OCI-LY7 (cell line): ENCODE measurements around the gene LRRC46.

Source experiments
- EZH2phosphoT487 ChIP-seq: fragments of 200-600 bp; sonication (generic); IDR thresholded peaks from 2 replicates; pipeline ENCODE4 v1.6.1; 2018; ENCODE audit warnings: low read depth, borderline replicate concordance, mild to moderate bottlenecking, mixed run types, antibody characterized with exemption, low read length, moderate library complexity, mixed read lengths
- TF ChIP-seq, protein P1 (sequence below): fragments of 200-600 bp; sonication (generic); conservative IDR thresholded peaks from 2 replicates; pipeline ENCODE4 v1.5.1; 2014; ENCODE audit warnings: mild to moderate bottlenecking, antibody characterized with exemption, low read length, moderate library complexity, mixed read lengths

- TF ChIP-seq, protein P1, sequence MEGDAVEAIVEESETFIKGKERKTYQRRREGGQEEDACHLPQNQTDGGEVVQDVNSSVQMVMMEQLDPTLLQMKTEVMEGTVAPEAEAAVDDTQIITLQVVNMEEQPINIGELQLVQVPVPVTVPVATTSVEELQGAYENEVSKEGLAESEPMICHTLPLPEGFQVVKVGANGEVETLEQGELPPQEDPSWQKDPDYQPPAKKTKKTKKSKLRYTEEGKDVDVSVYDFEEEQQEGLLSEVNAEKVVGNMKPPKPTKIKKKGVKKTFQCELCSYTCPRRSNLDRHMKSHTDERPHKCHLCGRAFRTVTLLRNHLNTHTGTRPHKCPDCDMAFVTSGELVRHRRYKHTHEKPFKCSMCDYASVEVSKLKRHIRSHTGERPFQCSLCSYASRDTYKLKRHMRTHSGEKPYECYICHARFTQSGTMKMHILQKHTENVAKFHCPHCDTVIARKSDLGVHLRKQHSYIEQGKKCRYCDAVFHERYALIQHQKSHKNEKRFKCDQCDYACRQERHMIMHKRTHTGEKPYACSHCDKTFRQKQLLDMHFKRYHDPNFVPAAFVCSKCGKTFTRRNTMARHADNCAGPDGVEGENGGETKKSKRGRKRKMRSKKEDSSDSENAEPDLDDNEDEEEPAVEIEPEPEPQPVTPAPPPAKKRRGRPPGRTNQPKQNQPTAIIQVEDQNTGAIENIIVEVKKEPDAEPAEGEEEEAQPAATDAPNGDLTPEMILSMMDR, result no peak
- TF ChIP-seq EZH2phosphoT487, result no peak
Measured at GRCh38 chr17:47871048-47871447, 39.6 kb downstream of the LRRC46 start.
